SK-N-SH (cell line): ENCODE data around the gene ABCC10. TPM values are rescaled to one million over a fixed set of nuclear protein-coding genes. Genes with fewer than 3 reads are reported as not detected.

ENCODE experiments used
- CTCF ChIA-PET: fragments of 300-600, 350-600 bp; formaldehyde crosslinking; extraction: SDS; loops from one replicate; lab custom pipeline; 2021; lab: Yijun Ruan, JAX
- POLR2A ChIA-PET: fragments of 350-600 bp; sonication (Branson Sonifier 250); formaldehyde crosslinking; extraction: SDS; loops from one replicate; lab custom pipeline; 2020; ENCODE audit warnings: antibody characterized with exemption, inconsistent platforms; lab: Yijun Ruan, JAX
- DNase-seq: peaks from one replicate; pipeline ENCODE4 v3.0.0; 2012
- H2AFZ ChIP-seq: fragments of 200-600 bp; sonication (generic); 2 replicates; pipeline ENCODE4 v1.8.1; 2016; ENCODE audit warnings: antibody characterized with exemption, mild to moderate bottlenecking, low read depth
- H3F3A ChIP-seq: fragments of 200-600 bp; sonication (generic); replicated peaks from 2 replicates; pipeline ENCODE3; 2016; ENCODE audit warnings: antibody characterized with exemption, mild to moderate bottlenecking; ENCODE audit not compliant: insufficient read depth
- H3K27ac ChIP-seq, 2 experiments: fragments of 200-500 bp in 1 of 2; fragments of 200-600 bp in 1 of 2; sonication (Bioruptor generic) in 1 of 2; sonication (generic), shearing (Covaris generic) in 1 of 2; 2 replicates each; pipeline versions ENCODE4 v1.5.1 to v1.6.1; 2014 to 2016; ENCODE audit warnings: low read depth in 2 of 2, inconsistent platforms in 1 of 2, low read length in 1 of 2, mild to moderate bottlenecking in 1 of 2, mixed read lengths in 1 of 2
- H3K27me3 ChIP-seq: fragments of 200-600 bp; sonication (generic), shearing (Covaris generic); 2 replicates; pipeline ENCODE4 v1.6.1; 2016; ENCODE audit warnings: mixed run types; ENCODE audit not compliant: insufficient read depth
- H3K36me3 ChIP-seq, 2 experiments: fragments of 200-500 bp in 1 of 2; fragments of 200-600 bp in 1 of 2; sonication (Bioruptor generic) in 1 of 2; sonication (generic) in 1 of 2; replicated peaks in 1 of 2; 2 replicates each; pipeline versions ENCODE3 to v1.5.1; 2014 to 2016; ENCODE audit warnings: low read length in 1 of 2, mild to moderate bottlenecking in 1 of 2; ENCODE audit not compliant: insufficient read depth in 2 of 2, control insufficient read depth in 1 of 2
- H3K4me1 ChIP-seq, 2 experiments: fragments of 200-500 bp in 1 of 2; fragments of 200-600 bp in 1 of 2; sonication (Bioruptor generic) in 1 of 2; sonication (generic), shearing (Covaris generic) in 1 of 2; 2 replicates each; pipeline versions ENCODE4 v1.5.1 to v1.6.1; 2014 to 2016; ENCODE audit warnings: low read depth in 1 of 2, low read length in 1 of 2, mixed run types in 1 of 2; ENCODE audit not compliant: insufficient read depth in 2 of 2, control insufficient read depth in 1 of 2
- H3K4me2 ChIP-seq: fragments of 200-600 bp; sonication (generic), shearing (Covaris generic); 2 replicates; pipeline ENCODE4 v1.6.1; 2017; ENCODE audit warnings: mixed run types
- H3K4me3 ChIP-seq, 2 experiments: fragments of 200-500 bp in 1 of 2; fragments of 200-600 bp in 1 of 2; sonication (Bioruptor generic) in 1 of 2; sonication (generic), shearing (Covaris generic) in 1 of 2; 2 replicates each; pipeline versions ENCODE4 v1.5.1 to v1.8.1; 2014 to 2016; ENCODE audit warnings: low read depth in 2 of 2, inconsistent platforms in 1 of 2, low read length in 1 of 2, mild to moderate bottlenecking in 1 of 2, mixed read lengths in 1 of 2, moderate library complexity in 1 of 2
- H3K79me2 ChIP-seq: fragments of 200-600 bp; sonication (generic); 2 replicates; pipeline ENCODE4 v1.8.1; 2017; ENCODE audit warnings: mild to moderate bottlenecking; ENCODE audit not compliant: insufficient read depth
- H3K9ac ChIP-seq: fragments of 200-600 bp; sonication (generic); 2 replicates; pipeline ENCODE4 v1.6.1; 2017; ENCODE audit warnings: mixed run types
- H3K9me2 ChIP-seq: fragments of 200-600 bp; sonication (generic); 2 replicates; pipeline ENCODE4 v1.6.1; 2017; ENCODE audit warnings: mixed run types
- H3K9me3 ChIP-seq: fragments of 200-600 bp; sonication (generic); 2 replicates; pipeline ENCODE4 v1.6.1; 2017; ENCODE audit warnings: mixed run types, mild to moderate bottlenecking, moderate library complexity
- H4K20me1 ChIP-seq: fragments of 200-600 bp; sonication (generic); 2 replicates; pipeline ENCODE4 v1.6.1; 2017; ENCODE audit warnings: mild to moderate bottlenecking, mixed run types; ENCODE audit not compliant: insufficient read depth
- ELF1 ChIP-seq: IDR thresholded peaks from 2 replicates; pipeline ENCODE4 v1.4.0; 2012
- EP300 ChIP-seq, 2 experiments: IDR thresholded peaks; 2 replicates each; pipeline versions ENCODE4 v1.4.0 to v1.6.1; 2012; ENCODE audit warnings: borderline replicate concordance in 1 of 2, low read depth in 1 of 2, low read length in 1 of 2
- EZH2phosphoT487 ChIP-seq: fragments of 200-600 bp; sonication (generic); IDR thresholded peaks from 2 replicates; pipeline ENCODE4 v1.6.1; 2017; ENCODE audit warnings: low read depth, mixed run types, mild to moderate bottlenecking, antibody characterized with exemption, moderate library complexity, borderline replicate concordance
- FOSL2 ChIP-seq: IDR thresholded peaks from 2 replicates; pipeline ENCODE4 v1.4.0; 2012; ENCODE audit warnings: low read depth, mild to moderate bottlenecking, moderate library complexity, borderline replicate concordance
- RFX5 ChIP-seq: IDR thresholded peaks from 2 replicates; pipeline ENCODE4 v1.6.1; 2012; ENCODE audit warnings: mild to moderate bottlenecking, improper control_type of control experiment, low read length
- RXRA ChIP-seq: IDR thresholded peaks from 2 replicates; pipeline ENCODE4 v1.4.0; 2012; ENCODE audit warnings: low read depth, mild to moderate bottlenecking, borderline replicate concordance
- SIN3A ChIP-seq: IDR thresholded peaks from 2 replicates; pipeline ENCODE4 v1.6.1; 2012; ENCODE audit warnings: low read depth, mild to moderate bottlenecking, low read length, moderate library complexity, borderline replicate concordance
- SMC3 ChIP-seq: IDR thresholded peaks from 2 replicates; pipeline ENCODE4 v1.6.1; 2012; ENCODE audit warnings: low read depth, low read length, improper control_type of control experiment
- TAF1 ChIP-seq: IDR thresholded peaks from 2 replicates; pipeline ENCODE4 v1.6.1; 2012; ENCODE audit warnings: low read depth, mild to moderate bottlenecking, low read length, moderate library complexity, borderline replicate concordance
- TCF12 ChIP-seq: IDR thresholded peaks from 2 replicates; pipeline ENCODE4 v1.4.0; 2012
- WGBS: methylation state at CpG from one replicate; pipeline ENCODE4 v1.1.6; 2017; ENCODE audit warnings: low lambda C conversion rate; 5-methylcytosine and 5-hydroxymethylcytosine counted together
- polyA plus RNA-seq, 3 experiments: library from polyadenylated mRNA; depleted of rRNA; stranded (reverse); fragments of >200 nt; gene quantifications; 2 replicates each; pipeline ENCODE4 v1.2.3, GENCODE V29; 2012
- TF ChIP-seq, protein P1 (sequence below): IDR thresholded peaks from 2 replicates; pipeline ENCODE4; 2012
- TF ChIP-seq, protein P2 (sequence below): IDR thresholded peaks from 2 replicates; pipeline ENCODE4 v1.6.1; 2012; ENCODE audit warnings: mild to moderate bottlenecking, low read depth, low read length, moderate library complexity

ABCC10 gene
- polyA plus RNA-seq, 1 of the 3 experiments (the other 2 are of a cell fraction): 28.3 TPM

DNA sequence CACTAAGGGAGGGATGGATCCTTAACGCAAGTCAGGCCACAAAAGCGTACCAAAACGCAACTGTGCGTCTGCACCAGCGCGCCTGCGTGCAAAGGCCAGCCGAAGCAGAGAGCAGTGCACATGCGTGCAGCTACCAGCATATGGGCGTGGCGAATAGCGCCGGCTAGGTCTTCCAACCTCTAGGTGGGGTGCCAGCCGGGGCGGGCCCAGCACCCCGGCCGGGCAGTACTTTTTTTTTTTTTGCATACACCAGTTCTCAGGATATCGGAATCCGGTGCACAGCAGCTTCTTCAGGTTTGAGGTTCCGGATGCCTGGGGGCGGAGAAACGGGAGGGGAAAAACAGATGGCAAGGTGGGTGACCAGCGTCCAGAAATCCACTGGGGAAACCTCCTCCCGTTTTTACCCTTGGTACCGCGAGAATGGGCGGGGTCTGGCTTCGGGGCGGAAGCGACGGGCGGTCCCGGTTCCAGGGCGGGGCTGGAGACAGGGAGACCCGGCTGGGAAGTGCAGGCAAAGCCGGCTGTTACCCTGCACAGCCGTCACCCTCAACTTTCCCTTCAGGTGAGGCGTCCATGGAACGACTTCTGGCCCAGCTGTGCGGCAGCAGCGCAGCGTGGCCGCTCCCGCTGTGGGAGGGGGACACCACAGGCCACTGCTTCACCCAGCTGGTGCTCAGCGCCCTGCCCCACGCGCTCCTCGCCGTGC lies at the start of gene ABCC10 (continued):
- TF ChIP-seq, protein P1, sequence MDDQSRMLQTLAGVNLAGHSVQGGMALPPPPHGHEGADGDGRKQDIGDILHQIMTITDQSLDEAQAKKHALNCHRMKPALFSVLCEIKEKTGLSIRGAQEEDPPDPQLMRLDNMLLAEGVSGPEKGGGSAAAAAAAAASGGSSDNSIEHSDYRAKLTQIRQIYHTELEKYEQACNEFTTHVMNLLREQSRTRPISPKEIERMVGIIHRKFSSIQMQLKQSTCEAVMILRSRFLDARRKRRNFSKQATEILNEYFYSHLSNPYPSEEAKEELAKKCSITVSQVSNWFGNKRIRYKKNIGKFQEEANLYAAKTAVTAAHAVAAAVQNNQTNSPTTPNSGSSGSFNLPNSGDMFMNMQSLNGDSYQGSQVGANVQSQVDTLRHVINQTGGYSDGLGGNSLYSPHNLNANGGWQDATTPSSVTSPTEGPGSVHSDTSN: no peak
- TF ChIP-seq TAF1 (peak; percentile 75), FOSL2 (no peak), SMC3 (no peak), ELF1 (peak; percentile 88), EP300 (IDR thresholded peaks at IDR 0.05; ENCODE audit: borderline replicate concordance in 1 of 2, low read depth in 1 of 2, low read length in 1 of 2) (no peak; a peak in 1 of 4 replicates)
- TF ChIP-seq, protein P2, sequence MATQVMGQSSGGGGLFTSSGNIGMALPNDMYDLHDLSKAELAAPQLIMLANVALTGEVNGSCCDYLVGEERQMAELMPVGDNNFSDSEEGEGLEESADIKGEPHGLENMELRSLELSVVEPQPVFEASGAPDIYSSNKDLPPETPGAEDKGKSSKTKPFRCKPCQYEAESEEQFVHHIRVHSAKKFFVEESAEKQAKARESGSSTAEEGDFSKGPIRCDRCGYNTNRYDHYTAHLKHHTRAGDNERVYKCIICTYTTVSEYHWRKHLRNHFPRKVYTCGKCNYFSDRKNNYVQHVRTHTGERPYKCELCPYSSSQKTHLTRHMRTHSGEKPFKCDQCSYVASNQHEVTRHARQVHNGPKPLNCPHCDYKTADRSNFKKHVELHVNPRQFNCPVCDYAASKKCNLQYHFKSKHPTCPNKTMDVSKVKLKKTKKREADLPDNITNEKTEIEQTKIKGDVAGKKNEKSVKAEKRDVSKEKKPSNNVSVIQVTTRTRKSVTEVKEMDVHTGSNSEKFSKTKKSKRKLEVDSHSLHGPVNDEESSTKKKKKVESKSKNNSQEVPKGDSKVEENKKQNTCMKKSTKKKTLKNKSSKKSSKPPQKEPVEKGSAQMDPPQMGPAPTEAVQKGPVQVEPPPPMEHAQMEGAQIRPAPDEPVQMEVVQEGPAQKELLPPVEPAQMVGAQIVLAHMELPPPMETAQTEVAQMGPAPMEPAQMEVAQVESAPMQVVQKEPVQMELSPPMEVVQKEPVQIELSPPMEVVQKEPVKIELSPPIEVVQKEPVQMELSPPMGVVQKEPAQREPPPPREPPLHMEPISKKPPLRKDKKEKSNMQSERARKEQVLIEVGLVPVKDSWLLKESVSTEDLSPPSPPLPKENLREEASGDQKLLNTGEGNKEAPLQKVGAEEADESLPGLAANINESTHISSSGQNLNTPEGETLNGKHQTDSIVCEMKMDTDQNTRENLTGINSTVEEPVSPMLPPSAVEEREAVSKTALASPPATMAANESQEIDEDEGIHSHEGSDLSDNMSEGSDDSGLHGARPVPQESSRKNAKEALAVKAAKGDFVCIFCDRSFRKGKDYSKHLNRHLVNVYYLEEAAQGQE: no peak

DNA sequence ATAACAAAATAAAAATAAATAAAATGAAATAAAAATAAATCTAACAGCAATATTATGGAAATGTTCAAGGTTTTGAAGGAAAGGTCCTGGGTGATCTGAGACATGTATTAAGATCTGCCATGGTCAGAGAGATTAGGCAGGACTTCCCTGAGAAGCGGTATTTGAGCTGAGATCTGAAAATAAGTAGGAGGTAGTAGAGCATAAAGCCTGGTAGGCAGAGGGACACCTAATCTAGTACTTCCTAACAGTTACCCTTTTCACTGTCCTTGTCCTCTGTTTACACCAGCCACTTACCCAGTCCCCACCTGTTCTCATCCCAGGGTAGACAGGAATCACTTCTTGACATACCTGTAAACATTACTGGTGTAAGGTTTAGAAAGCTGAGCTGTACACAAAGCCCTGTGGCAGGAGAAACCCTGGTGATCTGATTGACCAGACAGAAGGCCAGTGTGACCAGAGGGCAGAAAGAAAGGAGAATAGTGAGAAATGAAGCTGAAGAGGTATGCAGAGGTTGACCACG lies 49.6 kb upstream of the ABCC10 start:
- H3K4me3 ChIP-seq: no peak overlapping the region
- no peak for DNase-seq
- H3F3A ChIP-seq: no peaks in the 10 kb centered on the region
- no peaks in the 10 kb centered on the region for H3K36me3 ChIP-seq
- WGBS: 60% methylated on average over 2 of the region's 2 CpGs
- no peak overlapping the region for H3K27ac ChIP-seq
- no peaks in the 10 kb centered on the region for H3K9me3 ChIP-seq
- POLR2A ChIA-PET: interaction anchor here (1.0 kb wide), 1 partner anchor 8 kb away, joined by 5 read pairs; the partner anchor contains the start of gene ZNF318
- H3K9me2 ChIP-seq: no peaks in the 10 kb centered on the region
- no peaks in the 10 kb centered on the region for H3K4me1 ChIP-seq
- no peaks in the 10 kb centered on the region for H3K79me2 ChIP-seq
- H2AFZ ChIP-seq: no peak overlapping the region
- H3K27me3 ChIP-seq: no peaks in the 10 kb centered on the region; the same call in 1 of the 2 replicates
- no peak overlapping the region for H3K4me2 ChIP-seq
- CTCF ChIA-PET: interaction anchor here (0.5 to 5.7 kb wide), 9 partner anchors 9 to 153 kb away, joined by 3 to 32 read pairs (median 4); partner anchors contain the start of genes DLK2 and LRRC73
- H4K20me1 ChIP-seq: no peaks in the 10 kb centered on the region
- H3K9ac ChIP-seq: no peak overlapping the region
- TF ChIP-seq TCF12 (no peak), EP300 (IDR thresholded peaks at IDR 0.05; ENCODE audit: borderline replicate concordance in 1 of 2, low read depth in 1 of 2, low read length in 1 of 2) (no peak), RFX5 (no peak), SIN3A (no peak), EZH2phosphoT487 (no peak), RXRA (no peak), SMC3 (no peak)
- TF ChIP-seq, all 33 proteins: peak for 0
